ENCODE measurements around the gene RFX5.
A peak's percentile ranks its signal among the peaks of the same experiment; 100 is the strongest.

RFX5 gene

GRCh38 chr1:151324390-151324930 is 22.6 kb downstream of the RFX5 start:
- DNase-seq (ENCODE audit: low read depth): no peak

- no peak for DNase-seq (ENCODE audit: low read depth)
Measured at GRCh38 chr1:151318975-151319374, 28.1 kb downstream of the RFX5 start.

GRCh38 chr1:151315565-151316235 is 31.4 kb downstream of the RFX5 start:
- no peak for DNase-seq (ENCODE audit: low read depth)

GRCh38 chr1:151314137-151314875 is 32.7 kb downstream of the RFX5 start:
- DNase-seq (ENCODE audit: low read depth): no peak

GRCh38 chr1:151313501-151313900 is 33.6 kb downstream of the RFX5 start:
- no peak for DNase-seq (ENCODE audit: low read depth)

DNA sequence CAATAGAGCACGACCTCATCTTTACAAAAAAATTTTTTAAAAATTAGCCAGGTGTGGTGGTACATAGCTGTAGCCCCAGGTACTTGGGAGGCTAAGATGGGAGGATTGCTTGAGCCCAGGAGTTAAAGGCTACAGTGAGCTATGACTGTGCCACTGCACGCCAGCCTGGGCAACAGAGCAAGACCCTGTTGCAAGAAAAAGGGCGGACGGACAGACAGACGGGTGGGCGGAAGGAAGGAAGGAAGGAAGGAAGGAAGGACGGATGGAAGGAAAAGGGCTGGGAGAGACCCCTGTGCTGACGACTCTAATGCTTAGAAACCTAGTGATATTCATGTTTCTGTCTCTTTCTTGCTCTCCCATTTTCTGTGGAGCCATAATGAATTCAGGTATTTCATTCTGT is 34.2 kb downstream of the RFX5 start:
- no peak for DNase-seq (ENCODE audit: low read depth)

- DNase-seq (ENCODE audit: low read depth): no peak
Measured at GRCh38 chr1:151312411-151312810, 34.6 kb downstream of the RFX5 start.

DNA sequence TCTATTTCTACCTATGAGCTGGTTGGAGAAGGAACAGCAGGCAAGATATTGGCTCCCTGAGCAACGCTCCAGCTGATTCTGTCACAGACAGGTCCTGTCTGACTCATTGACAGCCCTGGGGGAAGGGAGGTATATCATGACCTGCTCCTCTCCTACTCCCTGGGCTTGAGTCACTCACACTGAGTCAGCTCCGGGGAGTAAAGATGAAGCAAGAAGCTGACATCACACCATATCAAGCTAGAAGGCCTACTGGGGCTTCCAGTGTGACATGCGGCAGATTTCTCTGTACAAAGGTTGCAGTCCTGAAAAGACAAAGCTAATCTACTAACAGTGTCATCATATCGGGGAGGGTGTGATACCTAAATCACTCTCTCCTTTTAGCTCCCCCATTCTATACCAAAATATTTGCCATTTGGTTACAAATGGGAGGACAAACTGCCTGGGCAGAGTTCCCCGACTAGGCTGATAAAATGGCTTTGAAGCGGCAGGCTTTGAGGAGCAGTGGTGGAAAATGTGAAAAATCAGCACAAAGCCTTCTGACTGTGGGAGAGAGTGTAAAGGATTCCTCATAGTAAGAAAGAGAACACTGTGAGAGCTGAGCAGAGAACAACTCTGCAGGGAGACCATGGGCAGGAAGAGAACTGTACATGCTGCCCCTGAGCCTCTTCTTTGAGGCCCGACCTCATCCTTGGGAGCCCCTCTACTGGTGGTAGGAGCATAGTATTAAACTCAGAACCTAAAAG is 35.3 kb downstream of the RFX5 start:
- DNase-seq (ENCODE audit: low read depth): peak; percentile 70

DNA sequence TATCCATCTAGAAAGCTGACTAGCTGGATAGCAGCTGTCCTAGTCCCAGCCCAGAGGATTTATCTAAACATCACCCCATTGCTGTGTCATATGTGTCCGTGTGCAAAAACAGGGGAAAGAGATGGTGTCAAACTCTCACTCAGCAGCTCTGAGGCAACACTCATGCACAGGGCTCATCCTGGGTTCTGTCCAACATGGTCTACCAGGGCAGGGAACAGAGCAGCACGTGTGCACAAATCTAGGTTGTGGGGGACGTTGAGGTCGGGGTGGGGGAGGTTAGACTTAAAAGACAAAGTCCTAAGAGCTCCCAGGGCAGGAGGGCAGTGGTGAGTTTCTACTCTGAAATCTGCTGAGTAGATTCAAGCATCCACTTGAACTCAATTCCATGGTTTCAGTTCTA is 36.0 kb downstream of the RFX5 start:
- DNase-seq (ENCODE audit: low read depth): no peak

- no peak for DNase-seq (ENCODE audit: low read depth)
Measured at GRCh38 chr1:151309811-151310323, 37.2 kb downstream of the RFX5 start.

DNA sequence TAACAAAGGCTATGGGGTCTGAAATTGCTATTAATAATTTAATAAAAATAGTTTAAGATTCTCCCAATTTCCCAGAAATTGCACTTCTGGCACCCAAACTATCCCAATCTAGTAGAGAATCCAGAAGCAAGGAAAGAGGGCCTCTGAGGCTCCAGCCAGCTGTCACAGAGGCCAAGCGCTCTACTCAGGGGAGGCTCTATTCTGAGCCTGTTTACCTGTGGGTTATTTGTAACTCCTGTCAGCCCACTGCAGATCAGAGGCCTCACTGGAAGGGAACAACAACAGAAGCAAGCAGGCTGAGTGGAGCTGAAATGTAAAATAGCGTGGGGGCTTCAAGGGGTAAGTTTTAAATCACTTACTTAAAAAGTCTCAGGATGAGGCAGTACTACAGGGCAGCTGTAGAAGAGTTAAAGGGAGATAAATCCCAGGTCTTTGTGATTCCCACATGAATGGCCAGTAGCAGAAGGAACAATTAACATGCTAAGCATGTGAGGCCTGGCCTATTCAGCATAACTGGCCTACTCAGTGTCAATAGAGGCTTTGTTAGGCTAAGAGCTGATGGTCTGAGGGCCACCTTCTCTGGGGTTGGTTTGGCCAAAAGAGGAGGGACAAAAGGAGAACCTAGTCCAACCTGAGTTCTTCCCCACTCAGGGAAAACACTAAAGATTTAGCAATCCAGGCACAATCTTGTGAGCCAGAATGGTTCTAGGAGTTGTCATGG is 52.1 kb downstream of the RFX5 start:
- no peak for DNase-seq (ENCODE audit: low read depth)

GRCh38 chr1:151293093-151293492 is 54.0 kb downstream of the RFX5 start:
- DNase-seq (ENCODE audit: low read depth): no peak

GRCh38 chr1:151292207-151293030 is 54.6 kb downstream of the RFX5 start:
- DNase-seq (ENCODE audit: low read depth): no peak

- DNase-seq (ENCODE audit: low read depth): no peak
Measured at GRCh38 chr1:151290709-151291303, 56.2 kb downstream of the RFX5 start.
